CD4-positive, alpha-beta T cell treated with Interleukin-21 for 1 hour (primary cell): Measurements from ENCODE around the gene RMND5B.

Experiments
- DNase-seq: peaks from one replicate; pipeline ENCODE4 v3.0.0-alpha.2; 2020

RMND5B gene

GRCh38 chr5:178136990-178137389, 6.2 kb downstream of the RMND5B start:
- no peak for DNase-seq

- DNase-seq, result no peak
These were observed 7.2 kb downstream of the RMND5B start for GRCh38 chr5:178137991-178138390.

- DNase-seq, result no peak
These were observed 10.7 kb downstream of the RMND5B start for GRCh38 chr5:178141550-178141949.

GRCh38 chr5:178142642-178143041, 11.8 kb downstream of the RMND5B start:
- DNase-seq, result no peak

GRCh38 chr5:178143246-178143645, 12.4 kb downstream of the RMND5B start:
- DNase-seq, result no peak

GRCh38 chr5:178143901-178144300, 13.1 kb downstream of the RMND5B start:
- DNase-seq, result no peak

- DNase-seq, result peak; percentile 79
These were observed 15.4 kb downstream of the RMND5B start for GRCh38 chr5:178145965-178146820.

- DNase-seq, result no peak
These were observed 16.6 kb downstream of the RMND5B start for GRCh38 chr5:178147406-178147805.

GRCh38 chr5:178149199-178149932, 18.6 kb downstream of the RMND5B start:
- DNase-seq, result no peak

GRCh38 chr5:178150977-178151734, 20.3 kb downstream of the RMND5B start:
- no peak for DNase-seq

- DNase-seq, result no peak
These were observed 22.0 kb downstream of the RMND5B start for GRCh38 chr5:178152491-178153444.

GRCh38 chr5:178153530-178154340, 22.9 kb downstream of the RMND5B start, which contains the start of gene NHP2:
Gene NHP2, minus strand, starts transcription at chr5:178153885. Its CDS starts 68 bp downstream, at chr5:178153817.
- DNase-seq, result peak; percentile 98

GRCh38 chr5:178155065-178155464, 24.3 kb downstream of the RMND5B start:
- no peak for DNase-seq

- no peak for DNase-seq
These were observed 29.4 kb downstream of the RMND5B start for GRCh38 chr5:178160176-178160575.

GRCh38 chr5:178162481-178162880, 31.7 kb downstream of the RMND5B start:
- no peak for DNase-seq

GRCh38 chr5:178163772-178164735, 33.2 kb downstream of the RMND5B start:
- peak; percentile 90 for DNase-seq

- no peak for DNase-seq
These were observed 34.8 kb downstream of the RMND5B start for GRCh38 chr5:178165581-178165980.

- no peak for DNase-seq
These were observed 39.6 kb downstream of the RMND5B start for GRCh38 chr5:178170455-178170854.

- DNase-seq, result no peak
These were observed 43.6 kb downstream of the RMND5B start for GRCh38 chr5:178174456-178174855.

- DNase-seq, result no peak
These were observed 46.0 kb downstream of the RMND5B start for GRCh38 chr5:178176791-178177190.
